H54 (cell line): ENCODE results near the gene GPR18.

Experiments used
- DNase-seq: peaks from one replicate; pipeline ENCODE4 v3.0.0; 2011; ENCODE audit warnings: low spot score, mixed read lengths; ENCODE audit not compliant: insufficient read length
- FAIRE-seq: peaks from 3 replicates; lab custom pipeline; 2011; peaks lifted over from hg19 to GRCh38; lab: Jason Lieb, UNC
- POLR2A ChIP-seq: IDR thresholded peaks from 2 replicates; pipeline ENCODE4 v1.6.1; 2011; ENCODE audit warnings: low read depth, mild to moderate bottlenecking, low read length

GPR18 gene

DNA sequence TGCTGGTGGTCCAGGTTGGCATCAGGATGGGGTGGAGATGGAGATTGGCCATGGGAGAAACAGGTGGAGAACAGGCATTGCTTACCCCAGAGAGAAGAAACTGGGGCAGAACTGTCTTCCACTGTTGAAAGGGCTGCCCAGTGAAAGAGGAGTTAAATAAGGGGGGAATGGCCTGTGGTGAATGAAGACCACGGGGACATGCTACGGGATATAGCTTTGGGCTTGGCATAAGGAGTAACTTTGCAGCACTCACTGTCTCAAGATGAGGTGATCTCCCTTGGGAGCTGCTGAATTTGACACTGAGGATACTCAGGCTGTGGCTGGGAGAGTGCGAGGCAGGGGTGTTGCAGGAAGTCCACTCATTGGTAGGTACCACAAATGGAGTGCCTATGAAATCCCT lies 10.6 kb upstream of the GPR18 start:
- TF ChIP-seq POLR2A, result no peak
- DNase-seq (no peak), FAIRE-seq (peak; percentile 86)

DNA sequence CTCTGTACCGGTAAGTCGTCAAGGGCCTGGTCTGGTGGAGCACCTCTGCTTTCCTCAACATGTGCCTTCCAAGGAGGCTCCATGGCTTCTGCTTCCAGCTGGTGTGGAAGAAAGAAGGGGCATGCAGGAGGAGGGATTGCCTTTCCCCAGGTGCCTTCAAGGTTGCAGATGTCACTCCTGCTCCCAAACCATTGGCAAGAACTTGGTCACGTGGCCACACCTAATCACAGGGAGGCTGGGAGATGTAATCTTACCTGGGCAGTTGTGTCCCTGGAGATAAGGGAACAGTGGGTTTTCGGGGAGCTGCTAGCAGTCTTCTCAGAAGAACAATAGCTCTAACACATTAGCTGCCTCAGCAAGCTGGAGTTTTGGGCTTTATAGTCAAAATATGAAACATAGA lies 9.7 kb upstream of the GPR18 start:
- TF ChIP-seq POLR2A, result no peak
- no peak for DNase-seq
- FAIRE-seq, result peak; percentile 71

DNA sequence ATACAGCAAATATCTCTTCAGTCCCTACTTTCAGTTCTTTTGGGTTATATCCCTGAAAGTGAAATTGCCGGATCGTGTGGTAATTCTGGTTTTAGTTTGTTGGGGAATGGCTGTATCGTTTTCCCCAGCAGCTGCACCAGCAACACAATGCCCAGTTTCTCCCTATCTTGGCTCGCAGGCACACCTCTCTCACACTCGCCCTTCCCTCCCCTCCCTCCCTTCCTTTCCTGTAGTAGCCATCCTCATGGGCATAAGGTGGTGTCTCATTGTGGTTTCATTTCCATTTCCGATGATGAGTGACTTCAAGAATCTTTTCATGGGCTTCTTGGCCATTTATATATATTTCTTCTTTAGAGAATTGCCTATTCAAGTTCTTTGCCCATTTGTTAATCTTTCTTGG lies 8.6 kb upstream of the GPR18 start:
- no peak for DNase-seq
- peak; percentile 83 for FAIRE-seq
- TF ChIP-seq POLR2A, result no peak

DNA sequence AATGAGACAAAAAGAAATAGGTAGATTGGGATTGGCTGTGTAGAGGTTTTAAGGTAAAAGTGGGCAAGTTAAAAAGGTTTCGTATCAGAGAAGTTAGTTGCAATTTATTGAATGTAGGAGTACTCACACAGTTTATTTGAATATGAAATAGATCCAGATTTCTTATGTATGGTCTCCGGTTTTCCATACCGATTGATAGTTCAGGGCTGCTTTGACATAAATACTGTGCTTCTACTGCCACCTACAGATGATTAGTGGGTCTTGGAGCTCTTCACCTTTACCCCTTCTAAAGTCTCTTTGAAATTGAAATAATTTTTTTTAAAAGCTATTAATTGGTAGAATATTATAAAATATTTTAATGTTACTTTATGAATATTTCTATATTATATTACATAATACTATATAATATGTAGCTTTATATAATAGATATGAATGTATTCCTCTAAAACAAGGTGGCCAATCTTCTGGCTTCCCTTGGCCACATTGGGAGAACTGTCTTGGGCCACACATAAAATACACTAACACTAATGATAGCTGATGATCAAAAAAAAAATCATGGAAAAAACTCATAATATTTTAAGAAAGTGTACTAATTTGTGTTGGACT lies 7.7 kb upstream of the GPR18 start:
- TF ChIP-seq POLR2A, result no peak
- peak; percentile 94 for FAIRE-seq

DNA sequence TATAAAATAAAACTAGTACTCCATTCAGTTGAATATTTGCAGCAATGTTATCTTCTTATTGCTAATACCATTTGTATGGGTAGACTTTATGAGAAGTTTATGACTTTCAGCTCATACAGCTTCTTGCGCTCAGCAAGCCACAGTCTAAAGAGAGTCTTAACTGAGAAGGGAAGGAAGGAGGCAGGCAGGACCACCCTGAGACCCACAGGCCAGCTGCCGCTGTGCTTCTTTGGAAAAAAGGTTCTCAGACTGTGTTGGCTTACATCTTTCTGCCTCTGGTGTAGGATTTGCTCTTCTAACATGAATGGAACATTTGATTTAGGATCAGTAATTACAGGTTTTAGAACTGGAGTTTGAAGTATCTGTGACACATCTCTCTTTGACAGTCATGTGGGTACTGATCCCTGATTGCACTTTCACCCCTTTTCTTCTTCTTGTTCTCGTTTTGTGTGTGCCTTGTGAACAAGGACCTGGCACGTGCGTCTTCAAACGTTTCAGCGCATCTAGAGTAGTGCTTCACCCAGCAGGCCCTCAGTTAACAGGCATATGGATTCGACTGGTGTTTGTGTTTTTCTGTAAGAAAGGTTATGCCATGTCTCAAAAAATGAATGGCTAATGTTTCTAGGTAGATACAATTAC lies 7.1 kb upstream of the GPR18 start:
- FAIRE-seq (no peak), DNase-seq (no peak)
- TF ChIP-seq POLR2A, result no peak

More for the DNA sequence above, 7.7 kb upstream of the GPR18 start:
- peak; percentile 26 for DNase-seq

DNA sequence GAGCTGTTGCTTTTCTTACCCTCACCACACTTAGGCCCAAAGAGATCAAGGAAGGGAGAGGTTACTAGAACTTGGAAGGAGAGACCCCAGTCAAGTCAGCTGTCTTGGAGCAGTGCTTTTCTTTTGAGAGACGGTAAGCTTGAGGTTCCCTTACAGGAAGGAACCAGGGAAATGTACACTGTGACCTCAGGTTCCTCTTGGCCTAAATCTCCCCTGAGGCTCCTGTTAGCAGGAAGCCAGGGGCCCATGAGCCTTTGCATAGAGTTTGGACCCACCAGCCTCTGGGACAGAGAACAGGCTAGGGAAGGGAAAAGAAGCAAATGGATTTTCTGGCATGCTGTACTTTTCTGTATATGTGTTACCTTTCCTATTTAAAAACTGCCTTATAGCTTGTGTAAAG lies 5.9 kb upstream of the GPR18 start:
- FAIRE-seq (peak; percentile 30), DNase-seq (no peak)
- no peak for TF ChIP-seq POLR2A

DNA sequence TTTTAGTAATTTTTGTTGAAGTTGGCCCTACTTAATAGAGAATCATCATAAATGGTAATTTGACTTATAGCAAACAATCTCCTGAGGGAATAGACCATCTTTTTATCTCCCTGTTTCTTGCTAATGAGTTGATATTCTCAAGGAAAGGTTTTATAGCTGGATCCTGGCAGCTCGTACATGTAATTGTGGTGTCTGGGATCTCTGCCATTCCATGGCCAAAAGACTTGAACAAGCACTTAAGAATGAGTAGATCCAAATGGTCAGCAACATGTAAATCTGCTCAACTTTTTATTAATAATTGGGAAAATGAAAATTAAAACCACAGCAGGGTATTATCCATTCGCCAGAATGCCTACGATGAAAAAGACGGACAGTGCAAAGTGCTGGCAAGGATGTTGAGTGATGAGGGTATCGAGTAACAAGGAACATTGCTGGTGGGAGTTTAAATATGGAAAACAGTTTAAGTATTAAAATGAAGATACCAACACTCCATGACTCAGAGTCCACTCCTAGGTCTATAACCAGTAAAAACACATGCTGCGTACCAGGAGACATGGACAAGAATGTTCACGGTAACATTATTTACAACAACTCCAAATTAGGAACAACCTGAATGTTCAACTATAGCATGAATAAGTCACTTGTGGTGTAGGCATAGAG lies 5.1 kb upstream of the GPR18 start:
- DNase-seq, result no peak
- TF ChIP-seq POLR2A, result no peak
- peak; percentile 96 for FAIRE-seq

DNA sequence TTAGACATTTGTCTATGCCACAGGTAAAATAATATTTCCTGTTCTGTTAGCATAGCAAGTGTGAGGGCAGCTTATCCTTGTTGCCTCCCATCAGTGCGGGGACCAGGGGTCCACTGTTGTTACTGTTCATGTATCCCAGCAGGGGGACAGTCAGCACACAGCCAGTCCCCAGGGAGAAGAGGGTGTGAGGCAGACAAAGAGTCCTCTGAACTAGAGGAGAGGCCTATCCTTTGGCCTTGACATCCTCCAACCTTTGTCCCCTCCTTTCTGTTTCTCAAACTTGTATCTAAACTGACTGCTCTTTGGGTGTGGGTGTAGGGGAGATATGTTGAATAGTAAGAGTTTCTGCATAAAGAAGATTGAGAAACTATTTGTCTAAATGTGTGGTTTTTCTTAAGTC lies 2.9 kb upstream of the GPR18 start:
- DNase-seq (no peak), FAIRE-seq (peak; percentile 70)
- no peak for TF ChIP-seq POLR2A

DNA sequence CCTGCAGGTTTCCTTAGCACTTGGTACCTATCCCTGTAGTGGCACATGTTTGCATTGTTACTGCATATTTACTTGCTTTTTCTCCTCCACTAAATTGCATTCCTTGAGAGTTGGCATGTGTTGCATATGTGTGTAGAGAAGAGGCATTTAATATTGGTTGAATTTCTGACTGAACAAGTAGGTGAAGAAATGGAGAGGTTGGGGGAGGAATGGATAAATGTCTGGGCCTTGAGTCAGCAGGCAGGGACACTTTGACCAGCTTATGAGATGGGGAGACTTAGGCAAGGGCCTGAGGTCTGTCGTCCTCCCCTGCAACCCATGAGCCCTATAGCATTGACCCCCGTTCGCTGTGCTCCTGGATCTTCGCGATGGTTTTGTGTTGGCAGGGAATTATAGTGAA lies 2.0 kb upstream of the GPR18 start:
- no peak for TF ChIP-seq POLR2A
- peak; percentile 88 for FAIRE-seq
- DNase-seq, result no peak

DNA sequence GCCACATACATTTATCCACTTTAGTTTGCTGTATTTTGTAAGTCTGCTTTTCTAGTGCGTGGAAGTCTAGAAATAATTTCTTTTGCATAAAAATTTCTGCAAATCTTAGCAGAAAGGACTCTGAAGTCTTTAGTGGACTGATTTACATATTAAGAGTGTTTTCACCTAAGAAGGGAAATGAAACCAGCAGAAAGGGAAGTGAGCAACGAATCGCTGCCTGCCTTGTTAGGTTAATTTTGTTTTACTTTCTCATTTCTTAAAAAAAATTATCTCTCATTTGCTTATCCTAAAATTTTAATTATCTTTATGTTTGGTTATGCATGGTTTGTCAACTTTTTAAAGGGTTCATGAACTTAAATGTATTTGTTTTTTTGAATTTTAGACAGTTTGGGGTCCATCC lies 767 bp upstream of the GPR18 start:
- TF ChIP-seq POLR2A, result no peak
- FAIRE-seq (no peak), DNase-seq (no peak)

DNA sequence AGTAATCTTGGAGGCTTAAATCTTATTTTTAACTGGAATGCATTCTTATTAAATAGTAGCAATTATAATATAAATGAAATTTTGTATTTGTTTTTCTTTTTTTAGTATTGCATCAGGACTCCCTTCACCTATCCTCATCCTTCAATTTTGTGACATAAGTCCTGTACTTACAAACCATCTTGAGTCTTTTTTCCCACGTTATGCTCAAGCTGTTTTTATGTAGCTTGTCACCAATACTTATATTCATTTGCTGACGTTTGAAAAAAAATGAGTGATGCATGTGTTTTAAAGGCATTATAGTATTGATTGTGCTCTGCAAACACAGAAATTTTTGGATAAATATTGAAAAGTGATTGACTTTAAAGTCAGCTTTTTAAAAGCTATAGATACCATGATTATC lies 888 bp downstream of the GPR18 start:
- no peak for TF ChIP-seq POLR2A
- DNase-seq (no peak), FAIRE-seq (peak; percentile 50)

DNA sequence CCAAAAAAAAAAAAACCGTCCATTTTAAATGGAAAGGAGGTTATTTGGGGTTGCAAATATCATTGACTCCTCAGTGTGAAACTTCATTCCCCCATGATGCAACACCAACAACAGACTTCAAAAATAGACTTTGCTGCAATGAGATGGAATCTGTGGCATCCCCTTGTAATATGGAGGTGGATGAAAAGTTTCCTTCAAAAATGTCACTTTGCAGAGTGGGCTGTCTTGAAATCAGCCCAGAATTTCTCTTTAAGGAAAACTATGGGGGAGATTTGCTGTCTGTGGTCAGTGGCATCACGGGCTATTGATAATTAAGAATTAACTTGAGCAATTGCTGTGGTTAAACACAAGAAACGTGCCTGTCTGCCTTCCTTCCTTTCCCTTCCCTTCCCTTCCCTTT lies 1.5 kb downstream of the GPR18 start:
- peak; percentile 73 for FAIRE-seq
- TF ChIP-seq POLR2A, result no peak
- no peak for DNase-seq

DNA sequence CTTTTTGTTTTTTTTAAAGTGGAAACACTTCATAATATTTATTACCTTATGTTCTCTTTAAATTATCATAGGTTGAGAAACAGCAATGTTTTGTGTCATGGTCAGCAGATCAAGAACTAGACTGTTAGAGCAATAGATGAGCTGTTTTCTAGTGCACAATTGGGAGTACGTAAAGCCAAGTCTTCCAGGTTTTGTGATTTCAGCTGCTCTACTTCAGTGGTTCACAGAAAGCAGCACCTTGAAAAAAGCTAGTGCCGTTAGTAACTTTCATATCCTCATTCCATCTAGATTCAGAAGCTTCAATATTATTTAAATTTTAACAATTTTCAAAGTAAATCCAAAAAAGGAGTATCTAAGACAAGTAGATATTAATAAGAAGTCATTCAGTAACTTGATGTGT lies 1.9 kb downstream of the GPR18 start:
- no peak for TF ChIP-seq POLR2A
- FAIRE-seq, result peak; percentile 78

DNA sequence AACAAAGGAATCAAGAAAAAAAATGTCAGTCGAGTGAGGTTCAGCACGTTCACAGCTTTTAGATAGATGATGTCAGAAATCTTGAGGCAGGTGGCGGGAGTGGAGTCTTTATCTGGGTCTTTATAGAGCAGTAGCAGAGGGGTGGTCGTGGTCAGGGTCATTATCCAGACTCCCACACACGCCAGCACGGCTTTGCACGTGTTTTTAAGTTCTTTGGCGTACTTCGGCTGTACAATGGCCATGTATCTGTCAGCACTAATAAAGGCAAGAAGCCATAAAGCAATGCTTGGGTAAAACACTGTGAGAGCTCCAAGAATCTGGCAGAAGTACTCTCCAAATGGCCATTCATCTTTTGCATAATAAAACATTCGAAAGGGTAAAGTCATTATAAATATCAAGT lies 2.9 kb downstream of the GPR18 start:
- DNase-seq (no peak), FAIRE-seq (peak; percentile 78)
- TF ChIP-seq POLR2A, result no peak

More for the DNA sequence above, 1.9 kb downstream of the GPR18 start:
- no peak for DNase-seq

DNA sequence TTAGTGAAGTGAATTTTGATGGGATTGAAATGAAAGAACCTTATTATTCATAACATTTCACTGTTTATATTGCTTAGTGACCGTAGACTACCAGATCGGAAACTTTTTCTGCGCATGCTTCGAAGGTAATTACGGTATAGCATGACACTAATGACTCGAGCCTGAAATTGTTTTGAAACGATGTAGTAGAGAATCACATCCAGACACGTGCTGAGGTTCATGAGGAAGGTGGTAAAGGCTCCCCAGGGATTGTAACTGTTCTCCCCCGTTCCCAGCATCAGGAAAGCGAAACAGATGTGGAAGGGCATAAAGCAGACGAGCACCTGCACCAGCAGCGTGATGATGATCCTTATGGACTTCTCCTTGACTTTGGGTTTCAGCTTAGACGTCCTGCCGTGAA lies 3.3 kb downstream of the GPR18 start:
- no peak for TF ChIP-seq POLR2A
- DNase-seq, result no peak
- peak; percentile 83 for FAIRE-seq
